HEK293 (cell line): ENCODE measurements around the gene SLC2A2.

Source experiments
- ZBTB20 ChIP-seq: fragments of 450-650 bp; formaldehyde crosslinking; IDR thresholded peaks from 2 replicates; pipeline ENCODE4 v1.5.1; 2016; ENCODE audit warnings: missing biosample characterization, missing genetic modification characterization
- ZNF146 ChIP-seq: fragments of 450-650 bp; formaldehyde crosslinking; IDR thresholded peaks from 2 replicates; pipeline ENCODE4 v1.5.1; 2016; ENCODE audit warnings: missing biosample characterization, missing genetic modification characterization
- ZNF155 ChIP-seq: fragments of 450-650 bp; formaldehyde crosslinking; IDR thresholded peaks from 2 replicates; pipeline ENCODE4 v1.5.1; 2016; ENCODE audit warnings: missing biosample characterization, missing genetic modification characterization
- ZNF157 ChIP-seq: fragments of 450-650 bp; formaldehyde crosslinking; IDR thresholded peaks from 2 replicates; pipeline ENCODE4 v1.5.1; 2016; ENCODE audit warnings: missing biosample characterization, missing genetic modification characterization
- ZNF175 ChIP-seq: fragments of 450-650 bp; formaldehyde crosslinking; IDR thresholded peaks from 2 replicates; pipeline ENCODE4 v1.5.1; 2016; ENCODE audit warnings: missing biosample characterization, missing genetic modification characterization
- ZNF23 ChIP-seq: fragments of 450-650 bp; formaldehyde crosslinking; IDR thresholded peaks from 2 replicates; pipeline ENCODE4 v1.5.1; 2016; ENCODE audit warnings: missing biosample characterization, missing genetic modification characterization, borderline replicate concordance
- ZNF362 ChIP-seq: fragments of 450-650 bp; formaldehyde crosslinking; IDR thresholded peaks from 2 replicates; pipeline ENCODE4 v1.5.1; 2016; ENCODE audit warnings: missing biosample characterization, missing genetic modification characterization
- ZNF48 ChIP-seq: fragments of 450-650 bp; formaldehyde crosslinking; IDR thresholded peaks from 2 replicates; pipeline ENCODE4 v1.5.1; 2016; ENCODE audit warnings: missing biosample characterization, missing genetic modification characterization
- ZNF629 ChIP-seq: fragments of 450-650 bp; formaldehyde crosslinking; IDR thresholded peaks from 2 replicates; pipeline ENCODE4 v1.5.1; 2017; ENCODE audit warnings: missing biosample characterization, missing genetic modification characterization
- ZNF785 ChIP-seq: fragments of 450-650 bp; formaldehyde crosslinking; IDR thresholded peaks from 2 replicates; pipeline ENCODE4 v1.5.1; 2016; ENCODE audit warnings: missing biosample characterization, missing genetic modification characterization
- ZSCAN30 ChIP-seq: fragments of 450-650 bp; IDR thresholded peaks from 2 replicates; pipeline ENCODE4 v1.5.1; 2018; ENCODE audit warnings: missing biosample characterization, mild to moderate bottlenecking, missing genetic modification characterization, moderate library complexity
- TF ChIP-seq, protein P1 (sequence below): fragments of 450-650 bp; formaldehyde crosslinking; IDR thresholded peaks from 2 replicates; pipeline ENCODE4 v1.5.1; 2016; ENCODE audit warnings: missing biosample characterization, missing genetic modification characterization
- TF ChIP-seq, protein P2 (sequence below): fragments of 450-650 bp; formaldehyde crosslinking; IDR thresholded peaks from 2 replicates; pipeline ENCODE4 v1.5.1; 2016; ENCODE audit warnings: missing biosample characterization, missing genetic modification characterization, low read depth

DNA sequence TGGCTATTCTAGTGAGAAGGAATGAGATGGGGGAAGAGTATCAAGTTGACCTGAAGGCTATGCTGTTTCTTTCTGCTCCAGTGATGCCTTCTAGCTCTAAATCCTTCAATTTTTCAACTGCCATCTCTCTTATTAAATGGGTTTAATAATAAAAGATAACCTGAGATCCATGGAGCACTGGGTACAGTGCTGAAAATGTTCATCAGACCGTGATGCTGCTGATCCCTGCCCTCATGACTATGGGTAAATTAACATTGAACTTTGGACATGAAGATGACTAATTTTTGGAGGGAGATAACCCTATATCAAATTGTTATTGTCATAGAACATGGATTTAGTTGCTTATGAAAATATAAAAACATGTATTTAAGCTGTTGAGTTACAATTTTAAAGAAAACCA is 27.7 kb upstream of the SLC2A2 start:
- TF ChIP-seq, protein P1, sequence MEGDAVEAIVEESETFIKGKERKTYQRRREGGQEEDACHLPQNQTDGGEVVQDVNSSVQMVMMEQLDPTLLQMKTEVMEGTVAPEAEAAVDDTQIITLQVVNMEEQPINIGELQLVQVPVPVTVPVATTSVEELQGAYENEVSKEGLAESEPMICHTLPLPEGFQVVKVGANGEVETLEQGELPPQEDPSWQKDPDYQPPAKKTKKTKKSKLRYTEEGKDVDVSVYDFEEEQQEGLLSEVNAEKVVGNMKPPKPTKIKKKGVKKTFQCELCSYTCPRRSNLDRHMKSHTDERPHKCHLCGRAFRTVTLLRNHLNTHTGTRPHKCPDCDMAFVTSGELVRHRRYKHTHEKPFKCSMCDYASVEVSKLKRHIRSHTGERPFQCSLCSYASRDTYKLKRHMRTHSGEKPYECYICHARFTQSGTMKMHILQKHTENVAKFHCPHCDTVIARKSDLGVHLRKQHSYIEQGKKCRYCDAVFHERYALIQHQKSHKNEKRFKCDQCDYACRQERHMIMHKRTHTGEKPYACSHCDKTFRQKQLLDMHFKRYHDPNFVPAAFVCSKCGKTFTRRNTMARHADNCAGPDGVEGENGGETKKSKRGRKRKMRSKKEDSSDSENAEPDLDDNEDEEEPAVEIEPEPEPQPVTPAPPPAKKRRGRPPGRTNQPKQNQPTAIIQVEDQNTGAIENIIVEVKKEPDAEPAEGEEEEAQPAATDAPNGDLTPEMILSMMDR (tag by site-specific recombination) = no peak
- TF ChIP-seq ZNF175 (tag by site-specific recombination) (no peak), ZNF157 (no peak), ZNF146 (tag by site-specific recombination) (no peak), ZSCAN30 (tag by site-specific recombination) (no peak), ZNF155 (no peak), ZNF48 (tag by site-specific recombination) (no peak), ZNF785 (tag by site-specific recombination) (no peak), ZNF23 (no peak), ZBTB20 (tag by site-specific recombination) (no peak), ZNF362 (tag by site-specific recombination) (no peak), ZNF629 (tag by site-specific recombination) (no peak)
- TF ChIP-seq, protein P2, sequence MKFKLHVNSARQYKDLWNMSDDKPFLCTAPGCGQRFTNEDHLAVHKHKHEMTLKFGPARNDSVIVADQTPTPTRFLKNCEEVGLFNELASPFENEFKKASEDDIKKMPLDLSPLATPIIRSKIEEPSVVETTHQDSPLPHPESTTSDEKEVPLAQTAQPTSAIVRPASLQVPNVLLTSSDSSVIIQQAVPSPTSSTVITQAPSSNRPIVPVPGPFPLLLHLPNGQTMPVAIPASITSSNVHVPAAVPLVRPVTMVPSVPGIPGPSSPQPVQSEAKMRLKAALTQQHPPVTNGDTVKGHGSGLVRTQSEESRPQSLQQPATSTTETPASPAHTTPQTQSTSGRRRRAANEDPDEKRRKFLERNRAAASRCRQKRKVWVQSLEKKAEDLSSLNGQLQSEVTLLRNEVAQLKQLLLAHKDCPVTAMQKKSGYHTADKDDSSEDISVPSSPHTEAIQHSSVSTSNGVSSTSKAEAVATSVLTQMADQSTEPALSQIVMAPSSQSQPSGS (tag by site-specific recombination) = no peak
